ENCODE measurements around the gene LIN28A. TPM values are rescaled to one million over a fixed set of nuclear protein-coding genes. Genes with fewer than 3 reads are reported as not detected.

LIN28A gene
- total and polyA plus RNA-seq, 2 donors = under 0.01 to 0.05 TPM

DNA sequence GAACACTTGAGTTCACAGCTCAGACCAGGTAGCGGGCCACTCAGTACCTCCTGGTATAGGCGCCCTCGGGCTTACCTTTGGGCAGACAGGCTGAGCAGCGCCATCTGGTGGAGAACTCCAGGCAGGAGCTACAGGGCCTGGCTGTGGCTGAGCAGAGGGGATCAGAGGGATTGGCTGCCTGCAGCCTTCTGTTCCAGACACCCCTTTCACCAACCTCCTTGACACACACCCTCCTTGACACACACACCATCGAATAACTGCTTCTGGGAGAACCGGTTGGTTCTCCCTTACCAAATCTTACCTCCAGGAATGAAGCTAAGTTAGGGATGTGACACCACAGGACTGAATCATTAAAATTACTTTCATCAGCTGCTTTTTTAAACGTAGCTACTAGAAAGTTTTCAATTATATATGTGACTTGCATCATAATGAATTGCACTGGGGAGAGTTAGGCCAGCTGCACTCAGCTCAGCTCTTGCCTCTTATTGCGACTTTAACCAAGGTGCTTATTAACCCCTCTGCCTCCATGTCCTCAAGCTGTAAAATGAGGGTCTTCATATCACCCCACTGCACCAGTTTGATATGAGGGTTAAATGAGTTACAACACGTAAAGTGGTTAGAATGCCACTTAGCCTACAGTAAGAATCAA, 6.6 kb downstream of the LIN28A start:
- 37% methylated on average over 9 of the region's 9 CpGs for WGBS
- H3K27ac ChIP-seq (ENCODE audit: low read depth in 1 of 2, low read length in 1 of 2) = no peak overlapping the region
- H3K27me3 ChIP-seq (ENCODE audit: control insufficient read depth in 2 of 2, insufficient read depth in 1 of 2, low read length in 1 of 2) = peaks cover 12 to 48% of the 10 kb centered on the region in 2 donors
- peaks cover 0 to 10% of the 10 kb centered on the region in 2 donors for H3K4me1 ChIP-seq (ENCODE audit: control insufficient read depth in 2 of 2, insufficient read depth in 2 of 2, low read length in 2 of 2)
- no peak overlapping the region for H3K4me3 ChIP-seq (ENCODE audit: low read length in 2 of 2)
- H3K36me3 ChIP-seq (ENCODE audit: control insufficient read depth in 2 of 2, insufficient read depth in 2 of 2, low read length in 1 of 2) = no peaks in the 10 kb centered on the region
- no peaks in the 10 kb centered on the region for H3K9me3 ChIP-seq (ENCODE audit: control insufficient read depth in 2 of 2, insufficient read depth in 1 of 2, low read length in 1 of 2)
- peak in 8 of 9 donors; percentile 45 to 87 (median 72) for DNase-seq (ENCODE audit: low read depth in 6 of 9, low spot score in 9 of 9)

GRCh38 chr1:26418865-26419349, 8.3 kb downstream of the LIN28A start:
- Histone ChIP-seq H3K36me3 (ENCODE audit: control insufficient read depth in 2 of 2, insufficient read depth in 2 of 2, low read length in 1 of 2) (no peaks in the 10 kb centered on the region), H3K4me3 (ENCODE audit: low read length in 2 of 2) (no peak overlapping the region), H3K4me1 (ENCODE audit: control insufficient read depth in 2 of 2, insufficient read depth in 2 of 2, low read length in 2 of 2) (peaks cover 0 to 10% of the 10 kb centered on the region in 2 donors), H3K27ac (ENCODE audit: low read depth in 1 of 2, low read length in 1 of 2) (no peak overlapping the region), H3K9me3 (ENCODE audit: control insufficient read depth in 2 of 2, insufficient read depth in 1 of 2, low read length in 1 of 2) (no peaks in the 10 kb centered on the region), H3K27me3 (ENCODE audit: control insufficient read depth in 2 of 2, insufficient read depth in 1 of 2, low read length in 1 of 2) (peaks cover 4 to 36% of the 10 kb centered on the region in 2 donors)
- 74% methylated on average over 5 of the region's 5 CpGs for WGBS
- DNase-seq (ENCODE audit: low read depth in 6 of 9, low spot score in 9 of 9) = no peak

DNA sequence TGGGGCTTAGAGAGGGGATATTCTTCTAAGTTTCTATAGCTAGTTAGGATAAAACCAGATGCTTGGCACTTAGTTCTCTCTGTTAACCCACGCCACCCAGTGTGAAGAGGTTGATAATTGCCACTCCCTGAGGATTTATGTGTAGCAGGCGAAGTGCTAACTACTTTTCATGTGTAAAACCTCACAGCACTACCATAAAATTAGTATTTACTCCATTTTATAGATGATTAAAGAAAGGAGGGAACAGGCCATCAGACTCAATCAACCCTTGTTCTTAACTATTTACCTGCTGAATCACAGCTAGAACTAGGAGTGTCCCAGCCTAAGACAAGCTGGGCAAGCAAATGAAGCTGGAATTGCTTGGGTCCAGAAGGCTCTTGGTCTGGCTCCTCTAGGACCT, 8.9 kb downstream of the LIN28A start:
- Histone ChIP-seq H3K27ac (ENCODE audit: low read depth in 1 of 2, low read length in 1 of 2) (no peak overlapping the region), H3K9me3 (ENCODE audit: control insufficient read depth in 2 of 2, insufficient read depth in 1 of 2, low read length in 1 of 2) (no peaks in the 10 kb centered on the region), H3K4me1 (ENCODE audit: control insufficient read depth in 2 of 2, insufficient read depth in 2 of 2, low read length in 2 of 2) (peaks cover 0 to 10% of the 10 kb centered on the region in 2 donors), H3K36me3 (ENCODE audit: control insufficient read depth in 2 of 2, insufficient read depth in 2 of 2, low read length in 1 of 2) (no peaks in the 10 kb centered on the region), H3K27me3 (ENCODE audit: control insufficient read depth in 2 of 2, insufficient read depth in 1 of 2, low read length in 1 of 2) (peaks cover 4 to 30% of the 10 kb centered on the region in 2 donors), H3K4me3 (ENCODE audit: low read length in 2 of 2) (no peak overlapping the region)
- 96% methylated on average over 2 of the region's 2 CpGs for WGBS
- no peak for DNase-seq (ENCODE audit: low read depth in 6 of 9, low spot score in 9 of 9)

DNA sequence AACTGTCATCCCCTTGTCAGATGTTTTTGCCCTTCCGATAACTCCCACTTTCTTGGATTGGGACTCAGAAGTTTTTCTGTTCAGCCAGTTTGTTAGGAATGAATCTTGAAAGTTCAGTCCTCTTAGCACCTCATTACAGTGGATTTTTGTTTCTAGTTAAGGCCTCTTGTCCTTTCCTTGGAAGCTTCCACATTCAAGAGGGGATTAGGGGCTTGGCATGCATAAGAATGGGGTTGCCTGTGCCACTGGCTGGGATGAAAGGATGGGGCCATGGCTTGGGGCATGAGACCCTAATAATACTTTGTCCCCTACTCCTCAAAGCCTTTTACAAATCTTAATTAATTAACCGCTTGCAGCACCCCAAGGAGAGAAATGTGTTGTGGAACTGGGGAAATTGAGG, 19.1 kb downstream of the LIN28A start:
- Histone ChIP-seq H3K4me3 (ENCODE audit: low read length in 2 of 2) (no peak overlapping the region), H3K36me3 (ENCODE audit: control insufficient read depth in 2 of 2, insufficient read depth in 2 of 2, low read length in 1 of 2) (peaks cover 0 to 4% of the 10 kb centered on the region in 2 donors), H3K9me3 (ENCODE audit: control insufficient read depth in 2 of 2, insufficient read depth in 1 of 2, low read length in 1 of 2) (no peaks in the 10 kb centered on the region), H3K27me3 (ENCODE audit: control insufficient read depth in 2 of 2, insufficient read depth in 1 of 2, low read length in 1 of 2) (peaks cover 3 to 14% of the 10 kb centered on the region in 2 donors), H3K27ac (ENCODE audit: low read depth in 1 of 2, low read length in 1 of 2) (no peak overlapping the region), H3K4me1 (ENCODE audit: control insufficient read depth in 2 of 2, insufficient read depth in 2 of 2, low read length in 2 of 2) (peaks cover 14 to 15% of the 10 kb centered on the region in 2 donors)
- WGBS = 96% methylated on average over 2 of the region's 2 CpGs
- DNase-seq (ENCODE audit: low read depth in 6 of 9, low spot score in 9 of 9) = no peak

DNA sequence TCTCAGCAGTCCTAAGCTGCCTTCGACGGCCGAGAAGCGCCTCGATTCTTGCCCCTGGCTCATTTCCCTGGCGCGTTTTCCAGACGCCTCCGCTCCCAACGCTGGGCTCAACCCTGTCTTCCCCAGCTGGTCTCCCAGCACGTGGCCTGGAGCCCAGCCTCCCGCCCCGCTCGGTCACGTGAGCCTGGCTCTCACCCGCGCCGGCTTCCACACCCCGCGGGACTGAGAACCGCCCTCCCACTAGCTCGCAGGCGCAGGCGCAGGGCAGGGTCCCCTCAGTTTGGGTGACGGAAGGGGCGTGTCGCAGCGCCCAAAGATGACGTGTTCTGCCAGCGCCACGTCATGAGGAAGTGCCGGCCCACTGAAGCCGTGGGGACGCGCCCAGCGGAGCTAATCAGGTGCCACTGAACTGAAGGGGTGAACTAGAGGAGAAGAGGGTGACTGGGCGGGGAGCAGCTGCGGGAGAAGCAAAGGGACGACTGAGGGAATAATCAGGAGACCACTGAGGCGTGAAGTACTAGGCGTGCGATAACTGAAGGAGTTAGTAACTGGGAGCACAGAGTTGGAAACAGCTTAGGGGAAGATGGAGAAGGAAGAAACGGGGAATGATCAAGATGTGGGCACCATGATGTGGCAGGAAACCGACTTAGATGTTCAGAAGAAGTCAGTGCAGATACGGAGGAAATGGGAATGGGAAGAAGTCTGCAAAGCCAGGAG, 21.5 kb downstream of the LIN28A start, which contains the start of gene DHDDS:
DHDDS (plus strand) TSS at position 343 of the 717 bp plus-strand sequence. CDS start 625 bp downstream, outside the sequence.
- peaks cover 3 to 12% of the 10 kb centered on the region in 2 donors for H3K27me3 ChIP-seq (ENCODE audit: control insufficient read depth in 2 of 2, insufficient read depth in 1 of 2, low read length in 1 of 2)
- H3K4me1 ChIP-seq (ENCODE audit: control insufficient read depth in 2 of 2, insufficient read depth in 2 of 2, low read length in 2 of 2) = peaks cover 14 to 15% of the 10 kb centered on the region in 2 donors
- peak within 1 kb of the TSS; percentile 38 to 66 for H3K27ac ChIP-seq (ENCODE audit: low read depth in 1 of 2, low read length in 1 of 2)
- WGBS = under 1% methylated on average over 45 of the region's 45 CpGs
- peaks cover 0 to 15% of the 10 kb centered on the region in 2 donors for H3K36me3 ChIP-seq (ENCODE audit: control insufficient read depth in 2 of 2, insufficient read depth in 2 of 2, low read length in 1 of 2)
- peak; percentile 91 to 98 (median 96) for DNase-seq (ENCODE audit: low read depth in 6 of 9, low spot score in 9 of 9)
- H3K9me3 ChIP-seq (ENCODE audit: control insufficient read depth in 2 of 2, insufficient read depth in 1 of 2, low read length in 1 of 2) = no peaks in the 10 kb centered on the region
- H3K4me3 ChIP-seq (ENCODE audit: low read length in 2 of 2) = peak within 1 kb of the TSS; percentile 68 to 84

GRCh38 chr1:26432793-26433192, 22.2 kb downstream of the LIN28A start:
- Histone ChIP-seq H3K9me3 (ENCODE audit: control insufficient read depth in 2 of 2, insufficient read depth in 1 of 2, low read length in 1 of 2) (no peaks in the 10 kb centered on the region), H3K36me3 (ENCODE audit: control insufficient read depth in 2 of 2, insufficient read depth in 2 of 2, low read length in 1 of 2) (peaks cover 3 to 18% of the 10 kb centered on the region in 2 donors), H3K27me3 (ENCODE audit: control insufficient read depth in 2 of 2, insufficient read depth in 1 of 2, low read length in 1 of 2) (peaks cover 3 to 12% of the 10 kb centered on the region in 2 donors), H3K27ac (ENCODE audit: low read depth in 1 of 2, low read length in 1 of 2) (peak overlapping the region in 1 of 2 donors; percentile 38), H3K4me3 (ENCODE audit: low read length in 2 of 2) (peak overlapping the region; percentile 68 to 84), H3K4me1 (ENCODE audit: control insufficient read depth in 2 of 2, insufficient read depth in 2 of 2, low read length in 2 of 2) (peaks cover 14 to 15% of the 10 kb centered on the region in 2 donors)
- 58% methylated on average over 3 of the region's 3 CpGs for WGBS
- no peak for DNase-seq (ENCODE audit: low read depth in 6 of 9, low spot score in 9 of 9)

DNA sequence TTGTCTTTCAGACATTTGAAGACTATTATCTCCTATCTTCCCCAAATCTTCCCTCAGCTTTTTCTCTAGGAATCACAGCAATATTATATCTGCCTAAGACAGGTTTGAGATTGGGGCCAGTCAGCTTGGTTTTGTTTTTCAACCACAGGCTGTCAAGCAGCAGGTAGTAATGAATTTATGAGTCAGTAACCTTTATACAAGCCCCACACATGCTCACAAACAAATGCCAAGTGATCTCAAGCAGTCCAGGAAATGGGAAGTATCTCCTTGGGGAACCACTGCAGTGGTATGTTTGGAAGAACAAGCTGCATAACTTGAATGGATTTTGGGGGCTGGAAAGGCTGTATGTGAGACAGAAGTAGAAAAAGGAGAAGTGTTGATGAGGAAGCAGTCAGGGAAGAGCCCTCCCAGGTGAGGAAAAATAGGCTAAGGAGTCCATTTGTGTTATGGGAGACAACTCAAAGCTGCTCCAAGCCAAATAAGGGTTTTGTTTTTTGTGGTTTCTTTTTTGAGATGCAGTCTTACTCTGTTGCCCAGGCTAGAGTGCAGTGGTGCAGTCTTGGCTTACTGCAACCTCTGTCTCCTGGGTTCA, 23.6 kb downstream of the LIN28A start:
- DNase-seq (ENCODE audit: low read depth in 6 of 9, low spot score in 9 of 9) = no peak
- no peak overlapping the region for H3K27ac ChIP-seq (ENCODE audit: low read depth in 1 of 2, low read length in 1 of 2)
- no peaks in the 10 kb centered on the region for H3K9me3 ChIP-seq (ENCODE audit: control insufficient read depth in 2 of 2, insufficient read depth in 1 of 2, low read length in 1 of 2)
- H3K4me3 ChIP-seq (ENCODE audit: low read length in 2 of 2) = no peak overlapping the region
- H3K27me3 ChIP-seq (ENCODE audit: control insufficient read depth in 2 of 2, insufficient read depth in 1 of 2, low read length in 1 of 2) = peaks cover 3 to 12% of the 10 kb centered on the region in 2 donors
- H3K4me1 ChIP-seq (ENCODE audit: control insufficient read depth in 2 of 2, insufficient read depth in 2 of 2, low read length in 2 of 2) = peaks cover 14 to 15% of the 10 kb centered on the region in 2 donors
- H3K36me3 ChIP-seq (ENCODE audit: control insufficient read depth in 2 of 2, insufficient read depth in 2 of 2, low read length in 1 of 2) = peaks cover 15 to 30% of the 10 kb centered on the region in 2 donors

DNA sequence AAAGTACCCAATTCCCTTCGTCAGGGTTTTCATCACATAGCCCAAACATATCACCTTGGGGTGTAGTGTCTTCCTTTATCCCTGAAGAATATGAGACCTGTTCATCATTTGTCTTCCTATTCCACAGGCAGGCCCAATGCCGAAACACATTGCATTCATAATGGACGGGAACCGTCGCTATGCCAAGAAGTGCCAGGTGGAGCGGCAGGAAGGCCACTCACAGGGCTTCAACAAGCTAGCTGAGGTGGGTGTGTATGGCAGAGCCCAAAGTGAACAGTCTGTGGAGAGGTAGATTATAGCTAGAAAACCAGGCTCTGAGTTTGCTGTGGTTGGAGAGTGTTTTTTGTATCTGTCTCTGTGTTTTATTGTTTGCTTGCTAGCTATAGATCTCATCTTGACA, 27.4 kb downstream of the LIN28A start:
- no peak overlapping the region for H3K27ac ChIP-seq (ENCODE audit: low read depth in 1 of 2, low read length in 1 of 2)
- H3K4me3 ChIP-seq (ENCODE audit: low read length in 2 of 2) = no peak overlapping the region
- H3K4me1 ChIP-seq (ENCODE audit: control insufficient read depth in 2 of 2, insufficient read depth in 2 of 2, low read length in 2 of 2) = peaks cover 3 to 4% of the 10 kb centered on the region in 2 donors
- 98% methylated on average over 6 of the region's 6 CpGs for WGBS
- H3K27me3 ChIP-seq (ENCODE audit: control insufficient read depth in 2 of 2, insufficient read depth in 1 of 2, low read length in 1 of 2) = no peaks in the 10 kb centered on the region
- H3K9me3 ChIP-seq (ENCODE audit: control insufficient read depth in 2 of 2, insufficient read depth in 1 of 2, low read length in 1 of 2) = no peaks in the 10 kb centered on the region
- no peak for DNase-seq (ENCODE audit: low read depth in 6 of 9, low spot score in 9 of 9)
- H3K36me3 ChIP-seq (ENCODE audit: control insufficient read depth in 2 of 2, insufficient read depth in 2 of 2, low read length in 1 of 2) = peaks cover 45 to 57% of the 10 kb centered on the region in 2 donors

DNA sequence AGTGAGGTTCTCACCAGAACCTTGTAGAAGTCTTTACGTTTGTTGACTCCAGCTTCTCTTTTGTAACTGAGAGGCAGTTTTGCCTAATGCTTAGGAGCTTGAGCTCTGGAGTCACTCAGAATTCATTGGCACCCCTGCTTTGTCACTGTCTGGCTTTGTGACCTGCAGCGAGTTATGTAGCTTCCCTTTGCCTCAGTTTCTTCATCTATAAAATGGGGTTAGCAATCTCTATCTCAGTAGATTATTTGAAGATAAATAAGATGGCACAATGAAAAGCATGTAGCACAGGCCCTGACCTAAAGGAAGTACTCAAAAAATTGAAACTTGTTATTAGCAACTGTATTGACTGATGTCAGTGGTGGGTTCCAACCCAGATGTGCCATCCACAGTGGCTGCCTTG, 29.6 kb downstream of the LIN28A start:
- no peak overlapping the region for H3K4me3 ChIP-seq (ENCODE audit: low read length in 2 of 2)
- H3K9me3 ChIP-seq (ENCODE audit: control insufficient read depth in 2 of 2, insufficient read depth in 1 of 2, low read length in 1 of 2) = no peaks in the 10 kb centered on the region
- H3K27ac ChIP-seq (ENCODE audit: low read depth in 1 of 2, low read length in 1 of 2) = no peak overlapping the region
- 96% methylated on average over 2 of the region's 2 CpGs for WGBS
- no peaks in the 10 kb centered on the region for H3K27me3 ChIP-seq (ENCODE audit: control insufficient read depth in 2 of 2, insufficient read depth in 1 of 2, low read length in 1 of 2)
- H3K4me1 ChIP-seq (ENCODE audit: control insufficient read depth in 2 of 2, insufficient read depth in 2 of 2, low read length in 2 of 2) = no peaks in the 10 kb centered on the region
- no peak for DNase-seq (ENCODE audit: low read depth in 6 of 9, low spot score in 9 of 9)
- peaks cover 59 to 75% of the 10 kb centered on the region in 2 donors for H3K36me3 ChIP-seq (ENCODE audit: control insufficient read depth in 2 of 2, insufficient read depth in 2 of 2, low read length in 1 of 2)

Data from thymus (tissue), 11 donors.